Stimulated activated CD4-positive, alpha-beta T cell treated with anti-CD3 and anti-CD28 coated beads, Interleukin-15, amount 100 ng/mL, for 1 hour (primary cell): ENCODE measurements around the gene TCF4.

Experiments used
- DNase-seq, 2 donors: peaks; one replicate each; pipeline ENCODE4 v3.0.0-alpha.2; 2020; ENCODE audit warnings: low read depth in 1 of 2, low spot score in 1 of 2

TCF4 gene

GRCh38 chr18:55506074-55506473 lies 81.9 kb downstream of the TCF4 start:
- no peak for DNase-seq

DNA sequence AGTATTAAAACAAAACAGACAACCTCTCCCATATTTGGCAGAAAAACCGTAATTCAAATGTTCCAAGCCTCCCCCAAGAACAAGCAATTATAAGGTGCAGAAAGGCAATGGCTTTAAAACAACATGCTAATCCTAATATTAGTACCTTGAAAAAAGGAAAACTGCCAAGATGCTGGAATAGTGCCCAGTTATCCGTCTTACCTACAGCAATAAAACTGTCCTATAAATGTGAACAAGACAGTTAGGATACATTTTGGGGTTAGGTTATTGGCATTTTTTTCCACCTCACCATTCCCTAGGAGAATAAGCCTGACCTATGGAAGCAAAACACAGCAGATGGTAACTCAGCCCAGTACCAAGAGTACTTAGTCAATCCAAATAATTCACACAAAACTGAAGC lies 83.2 kb downstream of the TCF4 start:
- no peak for DNase-seq

- DNase-seq = no peak
Observed at GRCh38 chr18:55503167-55503820, 84.7 kb downstream of the TCF4 start.

DNA sequence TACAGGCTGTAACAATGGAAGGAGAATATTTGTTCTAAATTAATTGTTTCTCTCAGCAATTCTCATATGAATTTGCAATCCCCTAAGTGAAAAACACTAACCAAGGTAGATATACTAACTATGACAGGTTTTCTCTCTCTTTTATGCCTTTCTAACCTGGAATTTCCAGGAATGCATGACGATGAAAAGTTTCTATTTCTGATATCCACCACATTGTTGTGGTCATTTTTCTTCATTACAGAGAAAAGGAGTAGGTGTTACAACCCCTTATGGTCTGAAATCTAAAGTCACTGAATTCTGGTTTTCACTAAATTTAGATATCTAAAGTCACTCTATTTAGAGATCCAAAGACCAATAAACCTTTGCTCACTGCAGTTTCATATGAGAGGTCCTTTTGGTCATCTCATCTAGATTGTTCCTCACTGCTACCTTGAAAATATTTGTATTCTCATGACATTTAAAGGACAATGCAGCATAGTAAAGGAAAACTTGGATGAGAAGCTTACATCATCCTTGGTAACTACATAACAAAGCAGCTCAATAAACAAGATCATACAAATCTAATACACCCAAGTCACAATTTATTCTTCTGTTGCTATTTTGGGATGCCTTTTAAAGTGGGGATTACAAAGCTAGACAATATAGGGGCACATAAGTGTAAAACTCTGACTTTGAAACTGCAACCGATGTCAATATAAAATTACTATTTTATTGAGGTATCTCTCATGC lies 85.8 kb downstream of the TCF4 start:
- DNase-seq = no peak

- no peak for DNase-seq
Observed at GRCh38 chr18:55501579-55501978, 86.4 kb downstream of the TCF4 start.

DNA sequence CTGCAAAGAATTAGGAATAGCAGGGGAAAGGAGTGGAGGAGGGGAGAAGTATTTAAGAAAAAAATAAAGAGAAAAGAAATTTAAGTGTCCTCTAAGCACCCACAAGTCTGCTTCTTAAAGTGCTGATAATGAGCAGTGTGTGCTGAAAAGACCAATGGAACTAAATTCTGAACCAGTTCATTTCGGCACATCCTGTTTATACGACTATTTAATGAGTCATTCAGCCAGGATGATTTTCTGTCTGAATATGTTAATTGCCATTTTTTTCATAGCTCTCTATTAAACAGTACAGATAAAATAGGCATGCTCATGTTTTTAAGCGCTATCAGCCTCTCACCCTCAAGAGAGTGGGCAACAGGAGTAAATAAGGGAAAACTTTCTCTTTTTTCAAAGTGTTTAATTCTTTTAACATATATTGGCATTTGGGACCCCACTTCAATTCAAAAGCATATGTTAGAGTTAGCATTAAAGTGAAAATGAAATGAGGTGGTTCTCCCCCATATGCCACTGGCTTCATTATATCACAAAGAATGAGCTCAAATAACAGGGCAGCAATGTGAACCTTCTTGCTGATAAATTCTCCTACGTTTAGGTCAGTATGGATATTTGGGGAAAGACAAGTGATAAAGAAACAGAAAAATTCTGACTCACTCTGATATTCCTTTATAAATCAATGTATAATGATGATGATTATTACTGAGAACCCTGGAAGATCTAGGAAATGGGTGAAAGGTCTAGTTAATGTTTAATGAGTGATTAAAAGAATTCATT lies 87.5 kb downstream of the TCF4 start:
- no peak for DNase-seq

- DNase-seq = no peak
Observed at GRCh38 chr18:55499526-55499925, 88.5 kb downstream of the TCF4 start.

GRCh38 chr18:55497825-55498403 lies 90.1 kb downstream of the TCF4 start:
- DNase-seq = no peak

DNA sequence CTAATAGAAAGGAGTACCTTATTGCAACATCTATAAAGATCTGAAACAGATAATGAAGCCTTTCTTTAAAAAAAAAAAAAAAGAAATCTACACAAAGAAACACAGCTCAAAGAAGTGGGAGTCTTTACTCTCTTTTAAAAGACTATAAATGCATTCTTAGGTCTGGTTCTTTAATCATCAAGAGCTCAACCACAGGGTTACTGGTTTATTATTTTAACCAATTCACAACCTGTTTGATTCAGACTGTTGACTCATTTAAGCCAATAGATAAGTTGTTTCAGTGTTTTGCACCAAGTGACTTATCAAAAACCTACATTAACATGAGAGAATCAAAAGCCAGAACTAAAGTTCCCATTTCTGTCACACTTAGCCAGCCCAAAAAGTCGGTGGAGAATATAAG lies 93.1 kb downstream of the TCF4 start:
- DNase-seq = no peak

DNA sequence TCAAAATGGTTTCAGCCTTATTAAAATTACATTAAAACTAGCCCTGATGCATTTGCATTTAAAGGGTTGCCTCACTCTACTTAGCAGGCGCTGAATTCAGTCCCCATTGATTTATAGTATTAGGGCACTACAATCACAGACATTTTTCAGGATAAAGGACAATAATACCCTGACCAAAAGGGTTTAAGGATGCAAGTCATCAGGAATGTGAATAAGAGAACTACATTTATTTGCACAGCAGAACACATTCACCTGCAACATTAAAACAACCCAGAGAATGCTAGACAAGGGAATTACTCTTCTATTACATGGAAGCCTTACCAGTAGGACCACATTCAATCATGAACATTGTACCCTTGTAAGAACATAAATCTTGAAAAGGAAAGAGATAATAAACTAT lies 93.6 kb downstream of the TCF4 start:
- DNase-seq = no peak

DNA sequence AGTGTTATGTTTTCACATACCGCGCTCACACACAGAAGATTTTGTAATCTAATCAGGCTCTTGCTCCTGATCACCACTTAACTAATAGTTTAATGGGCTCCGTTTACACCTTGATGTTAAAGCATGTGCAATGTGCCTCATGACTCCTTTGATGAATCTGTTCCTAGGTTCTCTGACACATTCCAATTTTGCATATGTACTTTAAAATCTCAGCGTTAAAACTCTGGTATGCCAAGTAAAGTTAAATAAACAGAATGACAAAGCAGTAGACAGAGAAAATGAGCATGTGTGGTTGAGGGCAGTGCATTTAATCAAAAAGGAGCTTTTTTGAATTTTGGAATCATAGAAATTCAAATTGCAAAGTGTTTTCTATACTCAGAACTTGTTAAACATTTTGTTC lies 96.4 kb downstream of the TCF4 start:
- DNase-seq = no peak

DNA sequence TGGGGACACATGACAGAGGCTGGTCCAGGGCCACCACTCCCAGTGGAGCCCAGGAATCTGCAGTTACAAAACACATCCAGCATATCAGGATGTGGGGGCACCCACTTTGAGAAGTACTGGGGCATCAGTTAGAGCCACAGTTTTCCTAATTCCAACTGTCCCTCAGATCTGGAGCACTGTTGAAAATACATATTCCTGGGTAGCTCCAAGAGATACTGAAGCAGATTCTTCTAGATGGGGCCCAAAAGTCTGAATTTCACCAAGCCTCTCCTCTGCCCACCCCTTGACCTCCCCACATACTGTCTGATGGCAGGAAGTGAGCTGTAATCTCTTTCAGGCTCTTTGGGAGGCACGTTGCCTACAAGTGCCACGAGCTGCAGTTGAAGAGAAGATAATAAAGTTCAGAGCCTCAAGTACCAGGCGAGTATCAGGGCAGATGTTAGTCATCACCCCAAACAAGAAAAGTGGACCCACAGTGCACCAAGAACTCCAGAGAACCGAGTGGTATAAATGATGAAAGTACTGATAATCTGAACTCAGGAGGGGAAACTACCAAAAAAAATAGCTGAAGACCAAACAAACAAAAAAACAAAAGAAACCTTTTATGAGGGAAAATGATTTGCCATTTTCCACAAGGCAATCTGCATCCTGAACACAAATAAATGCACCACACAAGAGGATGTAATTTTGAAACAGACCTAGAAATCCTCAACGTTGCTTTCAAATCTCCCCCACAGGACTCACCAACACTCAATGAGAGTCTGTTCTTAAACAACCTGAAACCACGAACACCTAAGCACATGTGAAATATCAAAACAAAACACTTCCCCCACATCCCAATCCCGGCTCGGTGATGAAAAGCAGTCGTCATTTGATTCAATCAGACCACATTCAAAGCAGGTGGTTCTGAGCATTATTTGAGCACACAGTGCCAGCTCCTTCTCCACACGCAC lies 98.7 kb downstream of the TCF4 start:
- no peak for DNase-seq

- no peak for DNase-seq
Observed at GRCh38 chr18:55488473-55488872, 99.5 kb downstream of the TCF4 start.

DNA sequence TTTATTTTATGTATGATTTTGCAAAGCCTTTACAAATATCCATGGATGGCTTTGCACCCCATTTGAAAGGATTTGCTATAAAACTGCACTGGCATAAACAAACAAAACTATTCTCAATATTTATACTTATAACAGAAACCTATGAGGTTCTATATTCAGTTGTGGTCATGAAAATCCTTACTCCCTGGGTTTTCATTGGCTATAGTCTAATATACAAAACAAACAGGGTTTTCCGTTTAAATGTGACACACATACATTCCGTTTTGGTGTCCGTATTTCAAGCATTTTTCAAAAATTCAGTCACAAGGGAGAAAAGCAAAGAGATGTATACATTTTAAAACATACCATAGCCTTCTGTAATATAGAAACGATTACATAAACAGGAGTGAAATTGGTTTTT lies 100.0 kb downstream of the TCF4 start:
- DNase-seq = no peak

- DNase-seq = no peak
Observed at GRCh38 chr18:55486936-55487335, 101.1 kb downstream of the TCF4 start.

DNA sequence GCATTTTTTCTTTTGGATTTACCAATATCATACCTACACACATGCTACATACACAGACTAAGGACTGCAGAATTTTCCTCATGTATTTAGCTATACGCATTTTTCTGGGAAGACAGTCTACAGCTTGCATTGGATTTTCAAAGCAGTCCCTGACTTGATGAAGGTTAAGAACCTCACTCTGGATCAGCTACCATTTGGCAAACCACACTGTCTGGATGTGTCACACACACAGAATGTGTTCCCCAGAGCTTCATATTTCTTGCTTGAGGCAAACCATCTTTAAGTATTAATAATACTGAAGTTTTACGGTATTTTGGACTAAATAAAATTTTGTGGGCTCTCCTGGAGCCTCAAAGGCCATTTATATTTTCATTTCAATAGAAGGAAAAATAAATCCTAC lies 102.3 kb downstream of the TCF4 start:
- DNase-seq = no peak

DNA sequence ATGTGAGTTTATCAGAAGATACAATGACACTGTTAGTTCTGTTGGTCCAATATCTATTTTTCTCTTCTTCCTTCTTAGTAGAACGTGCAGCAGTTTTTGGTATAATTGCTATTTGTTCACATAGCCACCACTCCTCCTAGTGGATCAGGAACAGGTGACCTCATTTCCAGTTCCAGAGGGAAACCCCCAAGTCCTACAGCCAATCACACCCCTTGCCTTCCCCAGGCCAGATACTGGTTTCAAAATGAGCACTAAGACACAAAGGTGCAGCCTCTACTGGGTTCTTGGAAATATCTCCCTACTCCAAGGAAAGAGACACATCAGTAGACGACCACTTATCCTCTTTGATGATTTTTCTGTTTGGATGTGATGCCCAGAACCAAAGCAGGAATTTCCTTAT lies 103.2 kb downstream of the TCF4 start:
- no peak for DNase-seq

DNA sequence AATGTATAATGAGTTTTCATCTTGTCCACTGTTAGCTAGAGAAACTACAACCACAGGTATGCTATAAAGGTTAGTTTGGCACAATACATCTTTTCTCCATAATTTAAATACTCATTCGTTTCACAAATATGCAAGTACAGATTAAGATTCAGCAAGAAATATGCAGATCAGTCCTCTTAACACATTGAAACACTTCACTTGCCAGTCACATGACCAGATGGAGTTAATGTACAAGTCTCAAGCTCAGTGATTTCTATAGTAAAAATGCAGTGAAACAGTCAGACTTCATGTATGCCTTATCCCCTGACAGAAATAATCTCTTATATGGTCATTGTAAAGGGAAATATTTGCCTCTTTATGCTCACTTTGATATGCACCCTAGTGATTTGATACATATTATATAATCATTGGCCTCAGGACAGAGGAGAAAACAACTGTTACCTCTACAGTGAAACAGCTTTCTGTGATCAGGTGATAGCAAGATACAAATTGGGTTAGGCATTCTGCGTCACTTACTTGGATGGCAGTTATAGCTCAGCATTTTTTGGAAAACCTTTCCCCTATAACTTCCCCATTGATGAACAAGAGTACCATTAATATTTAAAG lies 104.6 kb downstream of the TCF4 start:
- no peak for DNase-seq

DNA sequence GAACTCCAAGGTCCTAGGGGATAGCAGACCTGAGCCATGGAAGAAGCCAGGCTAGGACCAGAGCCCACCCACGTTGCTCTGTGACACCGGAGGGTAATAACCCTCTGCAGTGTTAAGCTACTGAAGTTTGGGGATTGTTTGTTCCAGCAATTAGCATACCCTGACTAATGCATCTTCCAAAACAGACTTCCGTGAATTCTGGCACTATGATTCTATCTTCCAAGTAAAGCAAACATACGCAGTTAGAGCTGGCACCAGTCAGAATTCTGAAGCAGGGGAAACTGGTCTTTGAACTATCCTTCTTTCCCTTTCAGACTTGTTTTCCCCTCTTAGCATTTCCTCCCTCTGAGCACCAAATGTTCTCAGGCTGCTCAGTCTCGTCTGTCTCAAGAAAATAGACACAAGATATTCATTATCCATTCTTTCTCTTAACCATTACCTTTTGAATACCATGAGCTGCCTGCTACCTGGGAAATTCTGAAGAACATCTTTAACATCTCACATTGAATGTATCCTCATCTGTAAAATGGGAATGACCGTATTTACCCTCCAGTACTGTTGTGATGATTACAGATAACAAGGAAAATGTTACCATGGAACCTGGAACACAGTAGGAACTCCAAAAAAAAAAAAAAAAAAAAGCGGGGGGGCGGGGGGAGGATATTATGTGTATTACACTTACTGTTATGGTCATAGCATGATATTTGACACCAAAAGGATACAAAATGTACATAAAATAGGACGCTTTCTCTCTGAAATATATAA lies 108.2 kb downstream of the TCF4 start:
- DNase-seq = no peak
